Measurements from ENCODE around the gene ALDOB.

DNA sequence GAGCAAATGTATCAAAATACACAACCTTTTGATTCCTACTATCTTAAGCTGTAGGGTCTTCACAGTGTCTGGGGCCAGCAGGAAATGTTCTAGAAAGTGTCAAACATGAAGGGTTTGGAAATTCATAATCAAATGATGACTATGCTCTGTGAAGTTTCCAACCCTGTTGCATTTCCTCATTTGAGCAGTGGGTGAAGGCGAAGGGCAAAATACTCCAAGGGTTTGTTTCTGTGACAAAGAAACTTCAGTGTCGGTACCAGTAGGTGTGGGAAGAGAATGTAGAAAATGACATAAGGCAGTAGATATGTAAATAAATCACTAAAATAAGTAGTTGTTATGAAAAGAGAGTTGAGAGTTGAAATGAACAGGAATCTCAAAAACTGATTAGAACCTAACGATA lies 576 bp downstream of the ALDOB start:
- TF ChIP-seq, protein P1, sequence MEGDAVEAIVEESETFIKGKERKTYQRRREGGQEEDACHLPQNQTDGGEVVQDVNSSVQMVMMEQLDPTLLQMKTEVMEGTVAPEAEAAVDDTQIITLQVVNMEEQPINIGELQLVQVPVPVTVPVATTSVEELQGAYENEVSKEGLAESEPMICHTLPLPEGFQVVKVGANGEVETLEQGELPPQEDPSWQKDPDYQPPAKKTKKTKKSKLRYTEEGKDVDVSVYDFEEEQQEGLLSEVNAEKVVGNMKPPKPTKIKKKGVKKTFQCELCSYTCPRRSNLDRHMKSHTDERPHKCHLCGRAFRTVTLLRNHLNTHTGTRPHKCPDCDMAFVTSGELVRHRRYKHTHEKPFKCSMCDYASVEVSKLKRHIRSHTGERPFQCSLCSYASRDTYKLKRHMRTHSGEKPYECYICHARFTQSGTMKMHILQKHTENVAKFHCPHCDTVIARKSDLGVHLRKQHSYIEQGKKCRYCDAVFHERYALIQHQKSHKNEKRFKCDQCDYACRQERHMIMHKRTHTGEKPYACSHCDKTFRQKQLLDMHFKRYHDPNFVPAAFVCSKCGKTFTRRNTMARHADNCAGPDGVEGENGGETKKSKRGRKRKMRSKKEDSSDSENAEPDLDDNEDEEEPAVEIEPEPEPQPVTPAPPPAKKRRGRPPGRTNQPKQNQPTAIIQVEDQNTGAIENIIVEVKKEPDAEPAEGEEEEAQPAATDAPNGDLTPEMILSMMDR (conservative IDR thresholded peaks at IDR 0.05; ENCODE audit: low read depth in 2 of 2): no peak
- TF ChIP-seq STAT1 (IDR thresholded peaks at IDR 0.05; ENCODE audit: unreplicated experiment): no peak
- TF ChIP-seq, protein P2, sequence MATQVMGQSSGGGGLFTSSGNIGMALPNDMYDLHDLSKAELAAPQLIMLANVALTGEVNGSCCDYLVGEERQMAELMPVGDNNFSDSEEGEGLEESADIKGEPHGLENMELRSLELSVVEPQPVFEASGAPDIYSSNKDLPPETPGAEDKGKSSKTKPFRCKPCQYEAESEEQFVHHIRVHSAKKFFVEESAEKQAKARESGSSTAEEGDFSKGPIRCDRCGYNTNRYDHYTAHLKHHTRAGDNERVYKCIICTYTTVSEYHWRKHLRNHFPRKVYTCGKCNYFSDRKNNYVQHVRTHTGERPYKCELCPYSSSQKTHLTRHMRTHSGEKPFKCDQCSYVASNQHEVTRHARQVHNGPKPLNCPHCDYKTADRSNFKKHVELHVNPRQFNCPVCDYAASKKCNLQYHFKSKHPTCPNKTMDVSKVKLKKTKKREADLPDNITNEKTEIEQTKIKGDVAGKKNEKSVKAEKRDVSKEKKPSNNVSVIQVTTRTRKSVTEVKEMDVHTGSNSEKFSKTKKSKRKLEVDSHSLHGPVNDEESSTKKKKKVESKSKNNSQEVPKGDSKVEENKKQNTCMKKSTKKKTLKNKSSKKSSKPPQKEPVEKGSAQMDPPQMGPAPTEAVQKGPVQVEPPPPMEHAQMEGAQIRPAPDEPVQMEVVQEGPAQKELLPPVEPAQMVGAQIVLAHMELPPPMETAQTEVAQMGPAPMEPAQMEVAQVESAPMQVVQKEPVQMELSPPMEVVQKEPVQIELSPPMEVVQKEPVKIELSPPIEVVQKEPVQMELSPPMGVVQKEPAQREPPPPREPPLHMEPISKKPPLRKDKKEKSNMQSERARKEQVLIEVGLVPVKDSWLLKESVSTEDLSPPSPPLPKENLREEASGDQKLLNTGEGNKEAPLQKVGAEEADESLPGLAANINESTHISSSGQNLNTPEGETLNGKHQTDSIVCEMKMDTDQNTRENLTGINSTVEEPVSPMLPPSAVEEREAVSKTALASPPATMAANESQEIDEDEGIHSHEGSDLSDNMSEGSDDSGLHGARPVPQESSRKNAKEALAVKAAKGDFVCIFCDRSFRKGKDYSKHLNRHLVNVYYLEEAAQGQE (IDR thresholded peaks at IDR 0.05; ENCODE audit: unreplicated experiment): no peak
